Thoracic aorta (tissue), 2 donors: Measurements from ENCODE around the gene SUMF2. TPM values are rescaled to one million over a fixed set of nuclear protein-coding genes. Genes with fewer than 3 reads are reported as not detected.
"Not testable (repeated sequence)": the region's sequence is repeated elsewhere in the genome, so short reads cannot be mapped to it uniquely, and the experiment has no call there.

Source experiments
- ATAC-seq: fragments of 150-250 bp; one replicate; pipeline ENCODE4 v1.8.0; 2017; ENCODE audit warnings: low read depth; ENCODE audit not compliant: insufficient number of reproducible peaks, low FRiP score
- DNase-seq: peaks from one replicate; pipeline ENCODE4 v3.0.0-alpha.2; 2020; ENCODE audit warnings: low spot score
- H3K27ac ChIP-seq, 2 donors: fragments of 200-600 bp; sonication (generic); 1 replicate in 1 of 2; 2 replicates in 1 of 2; pipeline ENCODE4 v1.5.1; 2016; ENCODE audit warnings: mild to moderate bottlenecking in 2 of 2, moderate library complexity in 2 of 2
- H3K27me3 ChIP-seq: fragments of 200-600 bp; sonication (generic); replicated peaks from 2 replicates; pipeline ENCODE4 v1.6.0; 2016; ENCODE audit warnings: mild to moderate bottlenecking; ENCODE audit not compliant: insufficient read depth
- H3K36me3 ChIP-seq: fragments of 200-600 bp; sonication (generic); one replicate; pipeline ENCODE4 v1.5.1; 2016
- H3K4me1 ChIP-seq, 2 donors: fragments of 200-600 bp; sonication (generic); 1 replicate in 1 of 2; 2 replicates in 1 of 2; pipeline versions ENCODE4 v1.5.1 to v1.6.0; 2016; ENCODE audit warnings: low read depth in 2 of 2, mild to moderate bottlenecking in 1 of 2; ENCODE audit not compliant: control insufficient read depth in 1 of 2
- H3K4me3 ChIP-seq: fragments of 200-600 bp; sonication (generic); 2 replicates; pipeline ENCODE4 v1.5.1; 2016; ENCODE audit warnings: mild to moderate bottlenecking
- H3K9me3 ChIP-seq: fragments of 200-600 bp; sonication (generic); 2 replicates; pipeline ENCODE4 v1.5.1; 2016
- total RNA-seq, 2 donors: library from RNA; depleted of rRNA; stranded (reverse); fragments of >200 nt; gene quantifications; one replicate each; pipeline versions ENCODE4 v1.1.0 to v1.2.3, GENCODE V29; 2016
- TF ChIP-seq, protein P1 (sequence below): fragments of 200-600 bp; sonication (generic); IDR thresholded peaks from one replicate; pipeline ENCODE4 v1.5.1; 2019; ENCODE audit warnings: antibody characterized with exemption

The SUMF2 gene
- total RNA-seq, 2 donors from 2014 or later = 102 to 151 TPM

GRCh38 chr7:56074371-56074791 lies 10.3 kb downstream of the SUMF2 start:
- Histone ChIP-seq H3K27me3 (no peaks in the 10 kb centered on the region), H3K36me3 (peaks cover 31% of the 10 kb centered on the region), H3K4me1 (peaks cover 9 to 21% of the 10 kb centered on the region in 2 donors), H3K4me3 (no peak overlapping the region), H3K9me3 (no peaks in the 10 kb centered on the region), H3K27ac (peak overlapping the region; percentile 46 to 64)
- TF ChIP-seq, protein P1, sequence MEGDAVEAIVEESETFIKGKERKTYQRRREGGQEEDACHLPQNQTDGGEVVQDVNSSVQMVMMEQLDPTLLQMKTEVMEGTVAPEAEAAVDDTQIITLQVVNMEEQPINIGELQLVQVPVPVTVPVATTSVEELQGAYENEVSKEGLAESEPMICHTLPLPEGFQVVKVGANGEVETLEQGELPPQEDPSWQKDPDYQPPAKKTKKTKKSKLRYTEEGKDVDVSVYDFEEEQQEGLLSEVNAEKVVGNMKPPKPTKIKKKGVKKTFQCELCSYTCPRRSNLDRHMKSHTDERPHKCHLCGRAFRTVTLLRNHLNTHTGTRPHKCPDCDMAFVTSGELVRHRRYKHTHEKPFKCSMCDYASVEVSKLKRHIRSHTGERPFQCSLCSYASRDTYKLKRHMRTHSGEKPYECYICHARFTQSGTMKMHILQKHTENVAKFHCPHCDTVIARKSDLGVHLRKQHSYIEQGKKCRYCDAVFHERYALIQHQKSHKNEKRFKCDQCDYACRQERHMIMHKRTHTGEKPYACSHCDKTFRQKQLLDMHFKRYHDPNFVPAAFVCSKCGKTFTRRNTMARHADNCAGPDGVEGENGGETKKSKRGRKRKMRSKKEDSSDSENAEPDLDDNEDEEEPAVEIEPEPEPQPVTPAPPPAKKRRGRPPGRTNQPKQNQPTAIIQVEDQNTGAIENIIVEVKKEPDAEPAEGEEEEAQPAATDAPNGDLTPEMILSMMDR = peak; percentile 89
- DNase-seq = peak; percentile 84
- peak; percentile 94 for ATAC-seq

GRCh38 chr7:56077681-56078080 lies 13.6 kb downstream of the SUMF2 start:
- Histone ChIP-seq H3K36me3 (peaks cover 15% of the 10 kb centered on the region), H3K27me3 (no peaks in the 10 kb centered on the region), H3K9me3 (no peaks in the 10 kb centered on the region), H3K4me1 (peaks cover 22 to 49% of the 10 kb centered on the region in 2 donors), H3K4me3 (no peak overlapping the region), H3K27ac (peak overlapping the region; percentile 84 to 91)
- DNase-seq = no peak
- TF ChIP-seq, protein P1 = no peak
- no peak for ATAC-seq

DNA sequence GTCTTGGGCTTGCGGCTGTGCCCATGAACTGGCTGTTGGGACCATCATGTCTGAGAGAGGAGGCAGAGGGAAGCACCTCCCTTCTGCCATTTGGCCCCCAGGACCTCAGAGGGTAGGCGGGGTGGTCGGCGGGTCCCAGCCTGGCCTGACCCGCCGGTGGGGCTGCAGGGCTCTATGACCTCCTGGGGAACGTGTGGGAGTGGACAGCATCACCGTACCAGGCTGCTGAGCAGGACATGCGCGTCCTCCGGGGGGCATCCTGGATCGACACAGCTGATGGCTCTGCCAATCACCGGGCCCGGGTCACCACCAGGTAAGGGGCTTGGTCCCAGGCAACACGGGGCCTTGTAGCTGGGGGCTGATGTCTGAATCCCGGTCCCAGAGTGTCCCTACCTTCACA lies 14.1 kb downstream of the SUMF2 start:
- TF ChIP-seq, protein P1 = no peak
- Histone ChIP-seq H3K9me3 (no peaks in the 10 kb centered on the region), H3K36me3 (peaks cover 15% of the 10 kb centered on the region), H3K4me1 (peaks cover 22 to 54% of the 10 kb centered on the region in 2 donors), H3K27ac (peak overlapping the region; percentile 84 to 91), H3K4me3 (no peak overlapping the region), H3K27me3 (no peaks in the 10 kb centered on the region)
- no peak for DNase-seq
- no peak for ATAC-seq

- Histone ChIP-seq H3K9me3 (no peaks in the 10 kb centered on the region), H3K27ac (peak overlapping the region; percentile 84 to 91), H3K27me3 (no peaks in the 10 kb centered on the region), H3K4me3 (peak overlapping the region; percentile 40), H3K36me3 (peaks cover 15% of the 10 kb centered on the region), H3K4me1 (peaks cover 25 to 58% of the 10 kb centered on the region in 2 donors)
- peak; percentile 82 for ATAC-seq
- peak; percentile 50 for DNase-seq
- TF ChIP-seq, protein P1 = peak; percentile 85
Measured at GRCh38 chr7:56079450-56080185, 15.5 kb downstream of the SUMF2 start.

DNA sequence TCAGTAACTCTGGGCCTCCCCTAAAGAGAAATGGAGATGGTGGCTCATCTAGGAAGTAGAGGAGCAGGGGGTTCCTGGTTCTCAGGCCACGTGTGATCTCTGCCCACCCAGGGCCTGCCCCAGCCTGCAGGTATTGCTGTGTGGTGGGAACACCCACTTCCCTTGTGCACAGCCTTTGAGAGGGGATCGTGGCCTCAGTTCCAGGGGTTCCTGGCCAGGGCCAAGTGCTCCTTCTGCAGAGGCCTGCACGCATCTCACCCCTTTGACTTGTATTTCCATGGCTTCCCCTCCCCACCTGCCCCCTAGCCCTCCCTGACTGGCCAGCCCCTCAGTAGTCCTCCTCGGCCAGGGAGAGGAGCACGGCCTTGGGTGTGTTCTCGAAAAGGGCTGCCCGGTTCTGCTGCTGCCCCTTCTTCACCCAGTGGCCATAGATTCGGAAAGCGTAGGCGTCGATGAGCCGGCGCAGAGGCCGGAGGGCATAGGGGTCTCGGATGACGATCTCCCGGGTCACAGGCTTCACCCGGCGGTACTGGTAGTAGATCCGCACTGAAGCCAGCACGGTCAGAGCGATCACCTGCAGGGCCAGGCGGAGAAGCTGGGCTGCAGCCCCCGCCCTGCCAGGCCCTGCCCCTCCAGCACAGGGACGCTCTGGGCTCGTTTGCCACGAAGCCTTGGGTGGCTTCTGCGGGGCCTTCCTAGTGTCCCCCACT lies 16.8 kb downstream of the SUMF2 start:
- Histone ChIP-seq H3K4me1 (peaks cover 25 to 56% of the 10 kb centered on the region in 2 donors), H3K36me3 (peaks cover 15% of the 10 kb centered on the region), H3K27ac (peak overlapping the region; percentile 84 to 91)
- ATAC-seq, H3K27me3 ChIP-seq, DNase-seq, H3K9me3 ChIP-seq, H3K4me3 ChIP-seq: not testable (repeated sequence)
